NCI-H2196 treated with DMSO at 0.1 percent for 48 hours (cell line): Measurements from ENCODE around the gene KIF18B.

Source experiments
- DNase-seq: peaks from one replicate; lab custom pipeline; 2025; ENCODE audit not compliant: unreplicated experiment; lab: John Stamatoyannopoulos, UW

Gene KIF18B

GRCh38 chr17:44884941-44885340 is 62.6 kb downstream of the KIF18B start:
- DNase-seq = no peak

- no peak for DNase-seq
Observed at GRCh38 chr17:44881145-44881544, 66.4 kb downstream of the KIF18B start.

DNA sequence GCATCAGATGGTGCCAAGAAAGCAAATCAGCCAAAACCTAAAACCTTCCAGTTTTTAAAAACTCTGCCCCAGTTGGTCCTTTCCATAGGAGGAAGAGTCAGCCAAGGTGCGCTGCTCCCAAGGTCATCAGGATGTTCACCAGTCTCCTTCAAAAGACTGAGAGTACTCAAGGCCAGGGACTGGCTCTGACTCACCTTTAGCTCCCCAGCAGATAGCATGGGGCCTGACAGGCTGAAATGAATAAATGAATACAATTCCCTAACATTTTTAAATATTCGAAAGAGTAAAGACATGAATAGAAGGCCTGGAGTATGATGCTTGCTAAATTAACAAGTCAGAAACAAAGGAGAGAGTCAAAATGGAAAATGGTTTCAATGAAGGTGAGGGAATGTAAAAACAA is 67.5 kb downstream of the KIF18B start:
- no peak for DNase-seq

GRCh38 chr17:44879376-44879775 is 68.2 kb downstream of the KIF18B start:
- no peak for DNase-seq

DNA sequence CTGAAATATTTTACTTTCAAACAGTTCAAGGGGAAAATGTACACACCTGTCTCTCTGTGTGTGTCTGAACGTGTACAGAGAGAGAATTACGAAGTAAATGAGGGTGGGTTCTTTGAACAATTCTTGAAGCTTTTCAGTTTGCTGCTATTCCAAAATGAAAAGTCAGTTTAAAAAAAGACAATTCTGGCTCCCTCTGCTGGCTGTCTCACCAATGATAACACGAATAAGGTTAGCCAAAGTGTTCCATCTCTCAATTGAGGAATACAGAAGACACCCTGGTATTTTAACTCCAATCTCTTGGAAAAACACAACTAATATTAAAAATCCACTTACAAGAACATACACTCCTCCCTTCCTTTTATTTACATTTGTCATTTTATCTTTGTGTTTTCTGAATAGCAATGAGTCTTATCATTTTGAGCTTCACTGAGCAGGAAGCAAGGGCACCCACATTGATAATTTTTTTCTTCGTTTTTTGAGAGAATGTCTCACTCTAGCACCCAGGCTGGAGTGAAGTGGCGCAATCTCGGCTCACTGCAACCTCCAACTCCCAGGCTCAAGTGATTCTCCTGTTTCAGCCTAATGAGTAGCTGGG is 68.8 kb downstream of the KIF18B start:
- DNase-seq = peak; percentile 26

GRCh38 chr17:44877121-44877520 is 70.5 kb downstream of the KIF18B start:
- no peak for DNase-seq

DNA sequence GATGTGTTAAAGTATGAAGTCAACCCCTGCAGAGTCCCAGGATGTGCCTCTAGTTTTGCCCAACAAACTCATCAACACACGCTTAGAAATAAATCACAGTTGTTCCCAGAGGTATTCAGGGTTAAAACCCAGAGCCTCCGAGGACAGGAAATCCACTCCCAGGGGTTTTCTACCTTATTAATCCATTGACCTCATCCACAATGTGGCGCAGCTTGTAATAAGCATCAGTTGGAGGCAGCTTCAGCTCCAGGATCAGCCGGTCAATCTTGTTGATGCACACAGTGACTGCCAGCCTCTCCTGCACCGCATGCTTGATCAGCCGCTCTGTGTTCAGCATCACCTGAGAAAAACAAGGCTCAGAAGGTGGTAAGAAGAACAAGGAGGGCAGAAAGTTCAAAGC is 71.8 kb downstream of the KIF18B start:
- no peak for DNase-seq
